ENCODE measurements around the gene WDR82.
A peak's percentile ranks its signal among the peaks of the same experiment; 100 is the strongest.

Gene WDR82

GRCh38 chr3:52308308-52308707, 29.9 kb upstream of the WDR82 start:
- DNase-seq (ENCODE audit: low read depth in 2 of 2) = no peak

GRCh38 chr3:52306978-52307377, 28.5 kb upstream of the WDR82 start:
- no peak for DNase-seq (ENCODE audit: low read depth in 2 of 2)

- DNase-seq (ENCODE audit: low read depth in 2 of 2) = no peak
Observed at GRCh38 chr3:52305926-52306325, 27.5 kb upstream of the WDR82 start.

GRCh38 chr3:52303811-52304210, 25.4 kb upstream of the WDR82 start:
- DNase-seq (ENCODE audit: low read depth in 2 of 2) = no peak

GRCh38 chr3:52302426-52303145, 24.1 kb upstream of the WDR82 start:
- DNase-seq (ENCODE audit: low read depth in 2 of 2) = no peak

GRCh38 chr3:52299879-52300611, 21.6 kb upstream of the WDR82 start:
- DNase-seq (ENCODE audit: low read depth in 2 of 2) = no peak

- DNase-seq (ENCODE audit: low read depth in 2 of 2) = no peak
Observed at GRCh38 chr3:52299247-52299878, 20.9 kb upstream of the WDR82 start.

- DNase-seq (ENCODE audit: low read depth in 2 of 2) = no peak
Observed at GRCh38 chr3:52298149-52299098, 20.0 kb upstream of the WDR82 start.

GRCh38 chr3:52297242-52298148, 19.0 kb upstream of the WDR82 start:
- no peak for DNase-seq (ENCODE audit: low read depth in 2 of 2)

- DNase-seq (ENCODE audit: low read depth in 2 of 2) = no peak
Observed at GRCh38 chr3:52295671-52296208, 17.3 kb upstream of the WDR82 start.

- DNase-seq (ENCODE audit: low read depth in 2 of 2) = no peak
Observed at GRCh38 chr3:52294320-52295150, 16.1 kb upstream of the WDR82 start.

GRCh38 chr3:52293491-52294319, 15.3 kb upstream of the WDR82 start:
- no peak for DNase-seq (ENCODE audit: low read depth in 2 of 2)

GRCh38 chr3:52292247-52293065, 14.0 kb upstream of the WDR82 start:
- no peak for DNase-seq (ENCODE audit: low read depth in 2 of 2)

GRCh38 chr3:52291508-52292181, 13.2 kb upstream of the WDR82 start:
- peak; percentile 13 to 28 for DNase-seq (ENCODE audit: low read depth in 2 of 2)

- no peak for DNase-seq (ENCODE audit: low read depth in 2 of 2)
Observed at GRCh38 chr3:52290596-52291507, 12.4 kb upstream of the WDR82 start.

Data from stimulated activated CD8-positive, alpha-beta memory T cell treated with anti-CD3 and anti-CD28 coated beads, Interleukin-2, amount 100 ng/mL, for 48 hours (primary cell).